Amygdala (tissue), 56 donors: ENCODE results near the gene PRDX2.

Experiments
- DNase-seq, 56 donors: peaks; one replicate each; lab custom pipeline; 2025; lab: John Stamatoyannopoulos, UW

Gene PRDX2

GRCh38 chr19:12783291-12783848, 18.2 kb downstream of the PRDX2 start:
- peak in 1 of 56 donors; percentile 48 for DNase-seq

GRCh38 chr19:12782424-12783290, 18.9 kb downstream of the PRDX2 start:
- peak in 54 of 56 donors; percentile 41 to 95 (median 84) for DNase-seq

DNA sequence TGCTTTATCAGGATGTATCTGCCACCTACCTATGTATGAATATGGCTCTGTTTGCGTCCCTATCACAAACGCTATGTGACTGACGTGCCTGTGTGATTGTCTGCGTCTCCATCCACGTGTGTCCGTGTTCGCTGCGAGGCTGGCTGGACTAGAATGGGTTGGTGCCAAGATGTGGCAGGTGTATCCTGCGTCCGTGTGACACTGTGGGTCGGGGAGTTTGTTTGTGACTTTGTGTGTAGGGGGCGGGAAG, 19.5 kb downstream of the PRDX2 start:
- DNase-seq = peak in 4 of 56 donors; percentile 60 to 94 (median 76)

DNA sequence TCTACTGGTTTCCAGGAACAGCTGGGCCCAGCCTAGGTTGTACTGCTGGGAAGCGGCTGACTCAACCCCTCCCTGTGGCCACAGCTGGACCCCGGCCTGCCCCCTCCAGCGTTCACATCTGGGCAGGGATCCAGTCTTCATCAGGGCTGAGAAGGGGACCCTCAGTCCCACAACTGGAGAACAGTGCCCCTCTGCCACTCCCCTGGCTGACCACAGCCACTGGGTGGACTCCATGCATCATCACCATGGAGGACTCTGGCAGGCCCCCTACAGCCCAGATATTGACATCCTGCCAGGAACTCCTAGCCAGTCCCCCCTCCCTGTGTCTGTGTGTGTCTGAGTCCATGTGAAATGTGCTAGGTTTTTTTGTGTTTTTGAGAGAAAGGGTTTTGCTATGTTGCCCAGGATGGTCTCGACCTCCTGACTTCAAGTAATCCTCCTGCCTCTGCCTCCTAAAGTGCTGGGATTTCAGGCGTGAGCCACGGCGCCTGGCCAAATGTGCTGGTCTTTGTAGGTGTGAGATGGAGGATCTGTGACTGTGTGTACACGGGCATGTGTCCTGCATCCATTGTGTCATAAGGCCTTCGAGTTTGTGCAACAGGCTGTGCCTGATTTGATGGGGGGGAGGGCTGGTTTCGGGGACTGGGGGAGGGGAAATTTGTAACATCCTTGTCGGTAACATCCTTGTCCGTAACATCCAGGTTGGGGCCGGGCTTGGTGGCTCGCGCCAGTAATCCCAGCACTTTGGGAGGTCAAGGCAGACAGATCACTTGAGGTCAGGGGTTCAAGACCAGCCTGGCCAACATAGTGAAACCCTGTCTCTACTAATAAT, 22.2 kb downstream of the PRDX2 start:
- DNase-seq = peak in 13 of 56 donors; percentile 6 to 67 (median 28)

- DNase-seq = no peak
These were observed 22.8 kb downstream of the PRDX2 start for GRCh38 chr19:12778905-12779161.

DNA sequence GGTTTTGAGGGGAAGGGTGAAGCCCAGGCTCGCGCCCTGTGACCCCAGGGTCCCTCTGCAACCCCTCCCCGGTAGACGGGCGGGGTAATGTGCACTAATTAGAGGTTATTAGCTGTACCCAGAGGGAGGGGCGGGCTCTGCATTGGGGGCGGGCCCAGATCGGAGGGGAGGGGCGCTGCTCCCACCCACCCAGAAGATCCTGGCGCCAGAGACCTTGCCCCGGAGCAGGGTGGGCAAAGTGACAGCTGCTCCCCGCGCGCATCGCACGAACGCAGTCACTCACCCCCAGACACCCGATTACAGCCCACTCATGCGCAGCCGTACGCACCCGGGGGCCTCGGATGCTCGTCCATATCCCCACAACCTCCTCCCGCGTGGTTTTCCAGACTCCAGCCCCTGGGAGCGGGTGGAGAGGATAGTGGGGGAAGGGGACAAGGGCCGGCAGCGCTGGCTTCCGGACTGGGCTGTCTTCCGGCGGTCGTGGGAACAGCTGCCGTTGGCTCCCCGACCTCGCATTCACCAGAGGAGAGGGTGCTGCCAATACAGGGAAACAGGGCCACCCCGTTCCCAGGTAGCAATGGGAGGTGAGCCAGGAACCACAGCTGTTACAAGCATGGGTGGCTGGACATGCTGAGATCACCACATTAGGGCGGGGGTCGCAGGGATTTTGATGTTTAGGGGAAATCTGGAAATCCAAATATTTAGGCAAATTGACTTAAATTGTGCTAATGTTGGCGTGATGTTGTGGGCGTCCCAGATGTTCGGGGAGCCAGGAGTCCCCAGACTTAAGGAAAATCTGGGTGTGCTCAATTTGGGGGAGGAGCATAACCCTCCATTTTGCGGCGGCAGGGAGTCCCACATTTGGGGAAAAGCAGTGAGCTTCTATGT, 23.3 kb downstream of the PRDX2 start:
- peak in 38 of 56 donors; percentile 6 to 73 (median 56) for DNase-seq

- DNase-seq = peak in 53 of 56 donors; percentile 7 to 81 (median 57)
These were observed 24.2 kb downstream of the PRDX2 start for GRCh38 chr19:12777217-12778016.

DNA sequence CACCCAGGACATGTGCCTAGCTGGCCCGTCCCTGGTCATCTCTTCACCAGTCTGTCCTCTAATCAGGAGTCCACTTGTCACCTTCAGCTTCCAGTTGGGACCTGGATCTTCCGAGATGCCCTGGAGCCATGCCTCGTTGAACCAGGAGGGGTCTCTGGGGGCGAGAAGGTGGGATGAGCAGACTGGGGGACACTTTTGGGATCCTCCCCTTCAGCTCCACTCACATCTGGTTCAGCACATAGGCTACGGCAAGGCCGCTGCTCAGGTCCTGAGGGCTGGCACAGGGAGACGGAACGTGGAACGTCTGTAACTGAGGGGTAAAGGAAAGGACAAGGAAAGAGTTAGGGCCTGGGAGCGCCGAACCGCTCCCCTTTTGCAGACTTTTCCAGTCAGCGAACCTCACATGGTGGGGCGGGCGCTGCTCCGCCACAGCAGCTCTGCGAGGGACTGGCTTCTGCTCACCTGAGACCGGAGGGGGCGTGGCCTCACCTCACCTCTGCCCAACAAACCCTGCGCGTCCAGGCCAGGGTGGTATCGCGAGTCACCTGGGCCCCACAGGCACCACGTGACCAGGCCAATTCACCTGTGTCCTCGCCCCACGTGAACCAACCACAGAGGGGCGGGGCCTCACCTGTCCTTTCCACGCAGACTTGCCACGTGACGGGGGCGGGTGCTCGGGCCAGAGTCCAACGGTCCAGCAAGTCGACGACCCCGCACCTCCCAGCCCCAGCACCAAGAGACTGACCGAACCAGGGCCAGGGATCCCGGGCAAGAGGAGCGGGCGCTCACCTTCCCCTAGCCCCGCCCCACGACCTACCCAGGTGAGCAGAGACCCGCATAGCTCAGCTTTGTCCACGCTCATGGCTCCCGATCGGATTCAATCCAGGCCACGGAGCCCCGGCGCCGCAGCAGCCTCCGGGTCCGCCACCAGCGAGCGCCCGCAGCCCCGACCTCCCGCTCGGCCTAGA, 26.7 kb downstream of the PRDX2 start, which contains the start of gene HOOK2:
TSS of gene HOOK2 (minus strand) at position 965 of the 968 bp plus-strand sequence. CDS start at position 862, 103 bp downstream.
- peak in 15 of 56 donors; percentile 20 to 75 (median 55) for DNase-seq

DNA sequence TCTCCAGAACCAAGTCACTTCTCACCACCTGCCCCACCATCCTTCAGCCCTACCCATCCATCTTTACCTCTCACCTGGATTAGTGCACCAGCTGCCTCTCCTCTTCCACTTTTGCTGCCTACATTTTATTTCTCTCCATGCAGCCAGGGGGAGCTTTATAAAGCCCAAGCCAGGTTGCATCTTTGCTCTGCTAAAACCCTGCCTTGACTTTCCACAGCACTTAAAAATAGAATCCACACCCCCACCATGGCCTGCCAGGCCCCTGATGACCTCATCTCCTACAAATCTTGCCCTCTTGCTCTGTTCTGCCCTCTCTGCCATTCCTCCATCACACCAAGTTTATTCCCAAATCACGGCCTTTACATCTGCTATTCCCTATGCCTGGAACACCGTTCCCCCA, 28.0 kb downstream of the PRDX2 start:
- DNase-seq = no peak

DNA sequence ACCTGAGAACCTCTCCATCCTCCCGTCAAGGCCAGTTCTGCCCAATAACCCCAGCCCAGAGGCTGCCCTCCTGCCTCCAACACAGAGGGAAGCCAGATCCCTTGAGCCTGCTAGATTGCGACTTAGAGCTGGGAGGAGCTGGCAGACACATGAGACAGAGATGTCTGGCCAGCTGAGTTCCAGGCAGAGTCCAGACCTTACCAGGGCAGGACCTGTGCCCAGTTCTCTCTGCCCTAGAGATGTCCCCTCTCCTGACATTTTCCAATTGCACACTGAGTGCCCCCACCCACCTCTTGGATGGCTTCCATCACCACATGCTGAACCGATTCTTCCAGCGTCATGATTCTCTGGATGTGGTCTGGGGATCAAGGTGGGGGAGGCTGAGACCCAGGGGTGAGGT, 29.3 kb downstream of the PRDX2 start:
- DNase-seq = no peak

DNA sequence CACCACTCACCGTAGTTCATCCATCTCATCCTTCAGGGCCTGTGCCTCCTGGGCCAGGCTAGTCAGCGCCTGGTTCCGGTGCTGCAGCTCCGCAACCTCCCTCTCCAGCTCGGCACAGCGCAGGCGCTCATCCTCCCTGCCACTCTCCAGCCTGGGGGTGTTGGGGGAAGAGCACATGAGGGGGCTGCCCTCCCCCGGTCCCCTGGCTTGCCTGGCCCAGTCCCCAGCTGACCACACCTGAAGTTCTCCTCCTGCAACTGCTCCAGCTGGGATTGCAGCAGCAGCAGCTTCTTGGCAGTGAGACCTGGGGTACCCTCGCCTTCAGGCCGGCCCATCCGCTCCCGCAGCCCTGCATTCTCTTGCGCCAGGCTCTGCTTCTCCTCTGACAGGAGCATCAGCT, 30.7 kb downstream of the PRDX2 start:
- DNase-seq = no peak

GRCh38 chr19:12769689-12770088, 31.9 kb downstream of the PRDX2 start:
- DNase-seq = no peak

GRCh38 chr19:12767666-12768065, 33.9 kb downstream of the PRDX2 start:
- no peak for DNase-seq

DNA sequence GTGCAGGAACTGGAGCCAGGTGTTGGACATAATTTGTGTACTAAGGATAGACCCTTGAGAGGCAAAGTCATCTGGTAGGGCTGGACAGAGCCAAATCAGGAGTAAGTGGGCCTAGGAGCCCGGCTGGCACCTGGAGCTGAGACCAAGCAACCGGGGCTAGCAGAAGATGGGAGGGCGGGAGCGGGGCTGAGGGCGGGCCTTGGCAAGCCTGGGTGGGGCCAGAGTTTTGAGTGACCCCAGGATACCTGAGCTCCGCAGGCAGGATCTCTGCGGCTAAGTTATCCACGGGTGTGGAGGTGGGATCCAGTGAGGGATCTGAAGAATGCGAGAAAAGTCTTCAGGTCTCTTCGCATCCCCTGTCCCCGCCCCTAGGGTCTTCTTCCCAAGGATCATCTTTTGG, 34.5 kb downstream of the PRDX2 start:
- DNase-seq = no peak

GRCh38 chr19:12766051-12766521, 35.5 kb downstream of the PRDX2 start:
- peak in 39 of 56 donors; percentile 8 to 85 (median 52) for DNase-seq

DNA sequence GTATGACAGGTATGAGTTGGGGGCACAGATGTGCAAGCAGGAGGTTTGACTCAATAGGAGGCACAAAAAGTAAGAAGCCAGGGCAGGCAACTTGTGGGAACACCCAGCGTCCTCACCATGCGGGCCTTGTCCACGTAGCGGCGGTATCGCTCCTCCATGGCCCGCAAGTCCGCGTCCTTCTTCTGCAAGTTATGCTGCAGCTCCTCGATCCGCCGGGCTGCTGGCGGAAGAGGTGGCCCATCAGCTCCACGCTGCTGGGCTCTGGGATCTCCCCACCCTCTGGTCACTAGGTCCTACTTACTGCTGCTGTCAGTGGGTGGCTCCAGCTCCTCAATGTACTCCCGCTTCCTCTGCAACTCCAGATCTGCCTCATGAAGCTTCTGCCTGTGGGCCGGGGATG, 36.9 kb downstream of the PRDX2 start:
- no peak for DNase-seq

DNA sequence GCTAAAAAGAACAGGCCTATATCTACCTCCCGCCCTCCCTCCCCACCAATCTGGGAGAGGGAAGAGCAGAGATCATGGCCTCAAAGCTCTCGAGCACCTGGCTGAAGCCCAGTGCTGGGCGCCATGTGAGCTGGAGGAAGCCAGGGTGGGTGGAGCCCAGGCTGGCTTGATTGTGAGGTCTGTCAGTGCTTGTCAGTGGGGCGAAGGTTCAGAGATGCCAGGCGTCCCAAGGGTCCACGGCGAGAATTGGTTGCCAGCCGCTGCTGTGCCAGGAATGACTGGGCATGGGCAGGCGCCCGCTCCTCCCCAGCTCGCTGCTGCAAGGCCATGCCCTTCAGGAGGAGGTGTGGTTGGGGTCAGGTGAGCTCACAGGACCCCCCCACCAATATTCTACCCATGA, 38.5 kb downstream of the PRDX2 start:
- DNase-seq = no peak

- DNase-seq = no peak
These were observed 41.9 kb downstream of the PRDX2 start for GRCh38 chr19:12759686-12760085.
